CD14-positive monocyte (primary cell): ENCODE data around the gene RPS25. TPM values are rescaled to one million over a fixed set of nuclear protein-coding genes. Genes with fewer than 3 reads are reported as not detected.
A peak's percentile ranks its signal among the peaks of the same experiment; 100 is the strongest.
"Not testable (repeated sequence)": the region's sequence is repeated elsewhere in the genome, so short reads cannot be mapped to it uniquely, and the experiment has no call there.

Experiments used
- DNase-seq, 3 donors: peaks; one replicate each; pipeline ENCODE4 v3.0.0-alpha.2; 2011 to 2022
- H2AFZ ChIP-seq: 2 replicates; pipeline ENCODE4 v1.6.0; 2012; ENCODE audit warnings: mild to moderate bottlenecking, low read depth, low read length, inconsistent platforms; ENCODE audit not compliant: insufficient read depth, poor library complexity, severe bottlenecking
- H3K27ac ChIP-seq, 2 donors: 1 replicate in 1 of 2; 2 replicates in 1 of 2; pipeline ENCODE4 v1.5.1; 2012 to 2013; ENCODE audit warnings: low read length in 2 of 2, control low read depth in 1 of 2, inconsistent platforms in 1 of 2, low read depth in 1 of 2, mild to moderate bottlenecking in 1 of 2
- H3K27me3 ChIP-seq, 2 donors: one replicate each; pipeline versions ENCODE4 v1.6.0 to v1.6.1; 2011 to 2013; ENCODE audit warnings: low read length in 2 of 2; ENCODE audit not compliant: control insufficient read depth in 2 of 2, insufficient read depth in 2 of 2
- H3K36me3 ChIP-seq, 2 donors: replicated peaks in 1 of 2; 1 replicate in 1 of 2; 2 replicates in 1 of 2; pipeline versions ENCODE4 v1.5.1 to v1.6.1; 2012 to 2013; ENCODE audit warnings: low read length in 2 of 2, control low read depth in 1 of 2, inconsistent platforms in 1 of 2, mild to moderate bottlenecking in 1 of 2; ENCODE audit not compliant: insufficient read depth in 2 of 2, control insufficient read depth in 1 of 2
- H3K4me1 ChIP-seq, 2 donors: 1 replicate in 1 of 2; 2 replicates in 1 of 2; pipeline versions ENCODE4 v1.5.1 to v1.6.1; 2012 to 2013; ENCODE audit warnings: low read length in 2 of 2, control low read depth in 1 of 2, inconsistent platforms in 1 of 2, mild to moderate bottlenecking in 1 of 2, moderate library complexity in 1 of 2; ENCODE audit not compliant: insufficient read depth in 2 of 2, control insufficient read depth in 1 of 2
- H3K4me2 ChIP-seq: replicated peaks from 2 replicates; pipeline ENCODE3; 2012; ENCODE audit warnings: low read length, moderate library complexity, mild to moderate bottlenecking; ENCODE audit not compliant: poor library complexity, severe bottlenecking; ENCODE audit errors: extremely low read depth
- H3K4me3 ChIP-seq, 3 experiments: fragments of 200-600 bp in 1 of 3; sonication (generic) in 1 of 3; replicated peaks in 1 of 3; 1 replicate in 2 of 3; 2 replicates in 1 of 3; pipeline ENCODE4 v1.5.1; 2011 to 2013; ENCODE audit warnings: low read length in 3 of 3, mild to moderate bottlenecking in 3 of 3, control low read depth in 2 of 3, low read depth in 2 of 3, inconsistent platforms in 1 of 3, moderate library complexity in 1 of 3
- H3K79me2 ChIP-seq: 2 replicates; pipeline ENCODE4 v1.6.0; 2012; ENCODE audit warnings: mild to moderate bottlenecking, control low read depth, inconsistent platforms, low read length, moderate library complexity; ENCODE audit not compliant: insufficient read depth
- H3K9ac ChIP-seq: 2 replicates; pipeline ENCODE4 v1.6.0; 2017; ENCODE audit warnings: low read length, mild to moderate bottlenecking; ENCODE audit not compliant: insufficient read depth, poor library complexity, severe bottlenecking
- H3K9me3 ChIP-seq, 2 donors: replicated peaks in 1 of 2; 1 replicate in 1 of 2; 2 replicates in 1 of 2; pipeline versions ENCODE4 v1.5.1 to v1.6.1; 2012 to 2013; ENCODE audit warnings: low read length in 2 of 2, control low read depth in 1 of 2; ENCODE audit not compliant: control insufficient read depth in 1 of 2, insufficient read depth in 1 of 2
- H4K20me1 ChIP-seq: 2 replicates; pipeline ENCODE4 v1.6.0; 2012; ENCODE audit warnings: mild to moderate bottlenecking, low read length, control low read depth, moderate library complexity; ENCODE audit not compliant: insufficient read depth
- H3K27ac Mint-ChIP-seq, 7 donors: one replicate each; pipeline ENCODE4 v1.8.0; 2020; ENCODE audit warnings: mild to moderate bottlenecking in 7 of 7, mixed read lengths in 7 of 7, moderate library complexity in 6 of 7, inconsistent platforms in 2 of 7
- H3K27me3 Mint-ChIP-seq, 3 donors: one replicate each; pipeline ENCODE4 v1.8.0; 2021 to 2022; ENCODE audit warnings: low read depth in 3 of 3, mild to moderate bottlenecking in 3 of 3, mixed read lengths in 3 of 3, moderate library complexity in 3 of 3, inconsistent platforms in 1 of 3
- H3K36me3 Mint-ChIP-seq, 2 donors: one replicate each; pipeline ENCODE4 v1.8.0; 2020; ENCODE audit warnings: mixed read lengths in 2 of 2, inconsistent platforms in 1 of 2, mild to moderate bottlenecking in 1 of 2
- H3K4me1 Mint-ChIP-seq: one replicate; pipeline ENCODE4 v1.8.0; 2020; ENCODE audit warnings: mild to moderate bottlenecking, mixed read lengths
- H3K4me3 Mint-ChIP-seq, 2 donors: one replicate each; pipeline ENCODE4 v1.8.0; 2020; ENCODE audit warnings: mild to moderate bottlenecking in 2 of 2, mixed read lengths in 2 of 2, moderate library complexity in 1 of 2
- H3K9me3 Mint-ChIP-seq, 7 donors: one replicate each; pipeline ENCODE4 v1.8.0; 2020 to 2022; ENCODE audit warnings: mixed read lengths in 7 of 7, mild to moderate bottlenecking in 6 of 7, moderate library complexity in 6 of 7, inconsistent platforms in 2 of 7
- CTCF ChIP-seq: fragments of 200-600 bp; IDR thresholded peaks from one replicate; pipeline ENCODE4 v1.8.0; 2022; ENCODE audit warnings: antibody characterized with exemption, mild to moderate bottlenecking
- whole genome bisulfite sequencing: methylation state at CpG from one replicate; pipeline ENCODE4 v1.1.5; 2013; ENCODE audit warnings: missing lambda C conversion rate; ENCODE audit not compliant: insufficient coverage; 5-methylcytosine and 5-hydroxymethylcytosine counted together
- intact Hi-C, 2 donors: fragments of 100-400 bp; cut with micrococcal nuclease; formaldehyde crosslinking; loops; one replicate each; pipeline versions ENCODE4 v1.15.0 to v1.15.1; 2023
- polyA plus RNA-seq, 3 donors: library from polyadenylated mRNA; depleted of rRNA in 1 of 3; unstranded in 2 of 3; stranded (reverse) in 1 of 3; fragments of 300-500 nt in 2 of 3; fragments of >200 nt in 1 of 3; fragmentation: Illumina TruSeq in 2 of 3; gene quantifications; 1 replicate in 2 of 3; 2 replicates in 1 of 3; pipeline ENCODE4 v1.2.3, GENCODE V29; 2012 to 2021
- small RNA-seq: library from RNA; depleted of rRNA; stranded (forward); fragments of <200 nt; gene quantifications from one replicate; pipeline ENCODE3, GENCODE V24; 2012; ENCODE audit warnings: low read depth; ENCODE audit not compliant: insufficient read length

The RPS25 gene
- polyA plus RNA-seq, 3 donors, result 1,137 to 1,336 (median 1,264) TPM

GRCh38 chr11:118971646-118972045, 46.5 kb downstream of the RPS25 start, which contains the start of gene FOXR1:
Gene FOXR1 (plus strand): TSS chr11:118971761. CDS start chr11:118971932, 171 bp downstream.
- peaks cover 0 to 4% of the 10 kb centered on the region in 2 donors for H3K27me3 ChIP-seq
- no peak within 1 kb of the TSS for H3K27ac Mint-ChIP-seq
- peak within 1 kb of the TSS in 1 of 2 donors; percentile 16 for H3K4me3 Mint-ChIP-seq
- no peak within 1 kb of the TSS for H3K4me2 ChIP-seq
- peaks cover 0 to 14% (median 3%) of the 10 kb centered on the region in 7 donors for H3K9me3 Mint-ChIP-seq
- no peak within 1 kb of the TSS for H3K4me3 ChIP-seq
- no peaks in the 10 kb centered on the region for H3K4me1 ChIP-seq
- H3K36me3 ChIP-seq, result no peaks in the 10 kb centered on the region
- no peak within 1 kb of the TSS for H3K27ac ChIP-seq
- intact Hi-C loops, result no loop called here
- no peaks in the 10 kb centered on the region for H3K79me2 ChIP-seq
- no peaks in the 10 kb centered on the region for H3K4me1 Mint-ChIP-seq
- H4K20me1 ChIP-seq, result no peaks in the 10 kb centered on the region
- H3K27me3 Mint-ChIP-seq, result peaks cover 16 to 32% (median 19%) of the 10 kb centered on the region in 3 donors
- H3K9me3 ChIP-seq, result peaks cover 0 to 3% of the 10 kb centered on the region in 2 donors
- 44% methylated on average over 25 of the region's 33 CpGs for WGBS
- no peak within 1 kb of the TSS for H3K9ac ChIP-seq
- no peak within 1 kb of the TSS for H2AFZ ChIP-seq
- no peak for TF ChIP-seq CTCF
- DNase-seq, result no peak
- no peaks in the 10 kb centered on the region for H3K36me3 Mint-ChIP-seq

DNA sequence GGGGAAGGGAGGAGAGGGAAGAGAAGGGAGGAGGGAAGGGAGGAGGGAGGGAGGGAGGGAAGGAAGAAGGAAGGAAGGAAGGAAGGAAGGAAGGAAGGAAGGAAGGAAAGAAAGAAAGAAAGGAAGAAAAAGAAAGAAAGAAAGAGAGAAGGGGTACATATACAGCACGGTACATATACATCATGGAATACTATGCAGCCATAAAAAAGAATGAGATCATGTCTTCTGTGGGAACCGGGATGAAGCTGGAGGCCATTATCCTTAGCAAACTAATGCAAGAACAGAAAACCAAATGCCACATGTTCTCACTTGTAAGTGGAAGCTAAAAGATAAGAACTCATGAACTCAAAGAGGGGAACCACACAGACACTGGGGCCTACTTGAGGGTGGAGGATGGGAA, 48.6 kb downstream of the RPS25 start:
- H3K4me1 Mint-ChIP-seq, intact Hi-C loops, H3K79me2 ChIP-seq, H3K36me3 Mint-ChIP-seq, H3K9ac ChIP-seq, H3K36me3 ChIP-seq, H3K27ac ChIP-seq, H3K27me3 ChIP-seq, H3K4me1 ChIP-seq, H3K27ac Mint-ChIP-seq, H3K4me2 ChIP-seq, H3K4me3 Mint-ChIP-seq, DNase-seq, H3K4me3 ChIP-seq, H2AFZ ChIP-seq, H4K20me1 ChIP-seq, H3K9me3 ChIP-seq: not testable (repeated sequence)
- no CpG with 5 or more reads among the region's 2 CpGs for WGBS
- Mint-ChIP-seq H3K9me3 (peaks cover 0 to 14% (median 3%) of the 10 kb centered on the region in 7 donors), H3K27me3 (peaks cover 9 to 27% (median 16%) of the 10 kb centered on the region in 3 donors)

Small RNAs within 50 kb of the gene (small RNA-seq; reads per million reads assigned to genes)
- gene AP003392.2 (not detected), gene RF00017 (not detected), gene RF00019 (not detected)

Other genes with a start within 250 kb of the RPS25 start
- gene DDX6, start 227.2 kb downstream of the RPS25 start, polyA plus RNA-seq, result 10 to 100 TPM; 17.8 to 31.9 (median 28.0) TPM
- under 1 TPM; 0.08 to 0.31 (median 0.09) TPM for gene CXCR5, start 134.5 kb downstream of the RPS25 start, polyA plus RNA-seq
- gene BCL9L, start 92.4 kb downstream of the RPS25 start, polyA plus RNA-seq, result 1 to 10 TPM in 2 of 3 donors, under 1 TPM in 1; 0.11 to 6.8 (median 1.8) TPM
- not detected for gene UPK2, start 62.0 kb downstream of the RPS25 start, polyA plus RNA-seq
- gene FOXR1, start 46.6 kb downstream of the RPS25 start, polyA plus RNA-seq, result not detected
- gene CENATAC, start 20.2 kb downstream of the RPS25 start, polyA plus RNA-seq, result 10 to 100 TPM in 1 of 3 donors, 1 to 10 TPM in 2; 2.7 to 47.8 (median 4.1) TPM
- gene TRAPPC4, start 423 bp upstream of the RPS25 start, polyA plus RNA-seq, result 10 to 100 TPM; 46.9 to 54.5 (median 50.0) TPM
- 1 to 10 TPM; 5.9 to 8.0 (median 7.2) TPM for gene SLC37A4, start 12.5 kb upstream of the RPS25 start, polyA plus RNA-seq
- 10 to 100 TPM in 1 of 3 donors, 1 to 10 TPM in 2; 8.4 to 34.9 (median 8.6) TPM for gene HYOU1, start 38.9 kb upstream of the RPS25 start, polyA plus RNA-seq
- 10 to 100 TPM; 28.6 to 56.6 (median 43.3) TPM for gene VPS11, start 49.5 kb upstream of the RPS25 start, polyA plus RNA-seq
- 10 to 100 TPM; 21.1 to 26.4 (median 25.2) TPM for gene HMBS, start 66.5 kb upstream of the RPS25 start, polyA plus RNA-seq
- 10 to 100 TPM; 37.0 to 54.2 (median 39.7) TPM for gene DPAGT1, start 83.5 kb upstream of the RPS25 start, polyA plus RNA-seq
- 10 to 100 TPM in 1 of 3 donors, 1 to 10 TPM in 2; 3.8 to 60.2 (median 6.4) TPM for gene C2CD2L, start 89.0 kb upstream of the RPS25 start, polyA plus RNA-seq
- gene HINFP, start 103.2 kb upstream of the RPS25 start, polyA plus RNA-seq, result 10 to 100 TPM in 1 of 3 donors, 1 to 10 TPM in 2; 8.0 to 43.0 (median 8.6) TPM
- under 1 TPM in 1 of 3 donors, not detected in 2; 0.04 TPM for gene ABCG4, start 130.7 kb upstream of the RPS25 start, polyA plus RNA-seq
- gene NLRX1, start 150.4 kb upstream of the RPS25 start, polyA plus RNA-seq, result 10 to 100 TPM; 13.7 to 15.5 (median 14.2) TPM
- under 1 TPM in 2 of 3 donors, not detected in 1; 0.09 to 0.47 TPM for gene NHERF4, start 167.1 kb upstream of the RPS25 start, polyA plus RNA-seq
- 10 to 100 TPM in 2 of 3 donors, 1 to 10 TPM in 1; 7.6 to 24.0 (median 23.1) TPM for gene CBL, start 188.0 kb upstream of the RPS25 start, polyA plus RNA-seq